ENCODE data around the gene TMCO4.
"Not testable (repeated sequence)": the region's sequence is repeated elsewhere in the genome, so short reads cannot be mapped to it uniquely, and the experiment has no call there.

The TMCO4 gene

GRCh38 chr1:19812875-19813642 lies 13.3 kb upstream of the TMCO4 start:
- no peak for DNase-seq

GRCh38 chr1:19811206-19811851 lies 11.6 kb upstream of the TMCO4 start:
- peak; percentile 60 for DNase-seq

GRCh38 chr1:19809044-19809750 lies 9.5 kb upstream of the TMCO4 start:
- no peak for DNase-seq

- DNase-seq = no peak
These were observed 8.6 kb upstream of the TMCO4 start for GRCh38 chr1:19808351-19808750.

GRCh38 chr1:19804831-19805251 lies 5.1 kb upstream of the TMCO4 start:
- no peak for DNase-seq

GRCh38 chr1:19802269-19802668 lies 2.6 kb upstream of the TMCO4 start:
- DNase-seq = no peak

- peak; percentile 61 for DNase-seq
These were observed 524 bp upstream of the TMCO4 start for GRCh38 chr1:19800076-19800804.

GRCh38 chr1:19798486-19799229 lies 1.1 kb downstream of the TMCO4 start:
- DNase-seq = no peak

- no peak for DNase-seq
These were observed 1.9 kb downstream of the TMCO4 start for GRCh38 chr1:19797827-19798226.

- DNase-seq = no peak
These were observed 5.1 kb downstream of the TMCO4 start for GRCh38 chr1:19794583-19794982.

- DNase-seq = no peak
These were observed 6.2 kb downstream of the TMCO4 start for GRCh38 chr1:19793360-19794046.

- DNase-seq = no peak
These were observed 7.3 kb downstream of the TMCO4 start for GRCh38 chr1:19792237-19793002.

GRCh38 chr1:19790061-19790975 lies 9.4 kb downstream of the TMCO4 start:
- not testable (repeated sequence) for DNase-seq

GRCh38 chr1:19786988-19787423 lies 12.7 kb downstream of the TMCO4 start:
- DNase-seq = no peak

GRCh38 chr1:19785660-19786059 lies 14.1 kb downstream of the TMCO4 start:
- DNase-seq = no peak

GRCh38 chr1:19780267-19780877 lies 19.3 kb downstream of the TMCO4 start:
- DNase-seq = no peak

GRCh38 chr1:19776933-19777332 lies 22.8 kb downstream of the TMCO4 start:
- DNase-seq = no peak

- no peak for DNase-seq
These were observed 23.4 kb downstream of the TMCO4 start for GRCh38 chr1:19776287-19776686.

- no peak for DNase-seq
These were observed 23.9 kb downstream of the TMCO4 start for GRCh38 chr1:19775831-19776230.
